ENCODE measurements around the gene CCDC138.

Gene CCDC138

DNA sequence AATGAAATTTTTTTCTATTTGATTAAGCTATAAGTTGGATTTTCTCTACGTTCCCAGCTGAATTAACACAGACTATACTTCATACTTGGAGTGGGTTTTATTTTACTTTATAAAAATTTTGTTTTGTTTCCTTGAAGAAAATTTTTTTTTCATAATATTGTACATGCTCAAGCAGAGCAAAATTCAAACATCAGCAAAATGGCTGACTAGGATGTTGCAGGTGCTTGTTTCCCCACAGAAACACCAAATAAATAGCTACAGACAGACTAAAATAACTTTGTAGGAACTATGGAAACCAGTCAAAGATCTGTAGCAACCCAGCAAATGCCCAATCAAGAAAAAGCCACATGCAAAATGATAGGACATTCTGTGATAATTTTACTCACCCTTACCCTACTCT is 82.3 kb downstream of the CCDC138 start:
- DNase-seq (ENCODE audit: insufficient read length) (no peak), FAIRE-seq (no peak)
- TF ChIP-seq POLR2A (IDR thresholded peaks at IDR 0.05; ENCODE audit: low read depth, low read length): no peak
- TF ChIP-seq TAF1 (IDR thresholded peaks at IDR 0.05; ENCODE audit: borderline replicate concordance, low read depth, low read length): no peak

GRCh38 chr2:108869542-108869941 is 83.0 kb downstream of the CCDC138 start:
- FAIRE-seq (no peak), DNase-seq (ENCODE audit: insufficient read length) (no peak)
- TF ChIP-seq POLR2AphosphoS5 (IDR thresholded peaks at IDR 0.05; ENCODE audit: low read depth, low read length) (no peak), POLR2A (IDR thresholded peaks at IDR 0.05; ENCODE audit: low read depth, low read length) (no peak), TAF1 (IDR thresholded peaks at IDR 0.05; ENCODE audit: borderline replicate concordance, low read depth, low read length) (no peak)

GRCh38 chr2:108870069-108870644 is 83.6 kb downstream of the CCDC138 start:
- no peak for FAIRE-seq

DNA sequence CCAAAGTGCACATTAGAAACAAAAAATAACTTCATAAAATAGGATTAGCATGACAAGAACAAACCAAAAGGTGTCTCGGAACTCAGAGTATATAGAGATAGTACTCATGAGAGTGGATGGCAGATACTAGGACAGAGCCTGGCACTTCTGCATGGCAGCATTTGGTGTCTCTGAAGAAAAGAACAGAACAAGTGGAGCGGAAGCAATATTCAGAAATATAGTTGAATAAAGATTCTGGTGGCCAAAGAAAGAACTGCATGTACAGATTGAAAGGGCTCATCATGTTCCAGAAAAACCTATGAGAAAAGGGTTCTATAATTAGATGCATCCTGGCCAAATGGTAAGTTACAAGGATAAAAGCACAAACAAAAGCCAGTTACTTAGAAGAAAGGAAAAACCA is 90.9 kb downstream of the CCDC138 start:
- DNase-seq (ENCODE audit: insufficient read length) (no peak), FAIRE-seq (no peak)
- TF ChIP-seq POLR2AphosphoS5 (IDR thresholded peaks at IDR 0.05; ENCODE audit: low read depth, low read length) (no peak), TAF1 (IDR thresholded peaks at IDR 0.05; ENCODE audit: borderline replicate concordance, low read depth, low read length) (no peak), POLR2A (IDR thresholded peaks at IDR 0.05; ENCODE audit: low read depth, low read length) (no peak)

More at GRCh38 chr2:108870069-108870644, 83.6 kb downstream of the CCDC138 start:
- TF ChIP-seq POLR2A (IDR thresholded peaks at IDR 0.05; ENCODE audit: low read depth, low read length) (no peak), TAF1 (IDR thresholded peaks at IDR 0.05; ENCODE audit: borderline replicate concordance, low read depth, low read length) (no peak), POLR2AphosphoS5 (IDR thresholded peaks at IDR 0.05; ENCODE audit: low read depth, low read length) (no peak)
- no peak for DNase-seq (ENCODE audit: insufficient read length)

GRCh38 chr2:108878276-108878675 is 91.7 kb downstream of the CCDC138 start:
- FAIRE-seq: no peak
- TF ChIP-seq POLR2A (IDR thresholded peaks at IDR 0.05; ENCODE audit: low read depth, low read length) (no peak), TAF1 (IDR thresholded peaks at IDR 0.05; ENCODE audit: borderline replicate concordance, low read depth, low read length) (no peak), POLR2AphosphoS5 (IDR thresholded peaks at IDR 0.05; ENCODE audit: low read depth, low read length) (no peak)
- DNase-seq (ENCODE audit: insufficient read length): no peak

DNA sequence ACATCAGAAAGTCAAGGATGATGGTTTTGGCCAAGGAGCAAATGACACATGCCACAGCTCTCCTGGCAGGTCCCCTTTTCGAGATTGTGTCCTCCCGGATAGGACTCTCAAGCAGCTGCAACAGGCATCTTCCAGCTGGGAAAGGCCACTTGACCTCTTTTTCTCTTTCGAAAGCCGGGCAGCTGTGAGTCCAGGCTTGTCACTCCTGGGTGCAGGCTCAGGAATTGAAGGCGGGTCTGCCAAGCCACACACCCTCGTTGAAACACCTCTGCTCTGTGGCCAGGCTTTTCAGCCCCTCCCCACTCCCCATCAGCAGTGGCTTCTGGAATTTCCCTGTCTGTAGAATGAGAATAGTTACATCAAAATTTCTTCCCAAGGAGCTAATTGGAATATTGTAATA is 98.0 kb downstream of the CCDC138 start:
- TF ChIP-seq POLR2AphosphoS5 (IDR thresholded peaks at IDR 0.05; ENCODE audit: low read depth, low read length) (no peak), POLR2A (IDR thresholded peaks at IDR 0.05; ENCODE audit: low read depth, low read length) (no peak), TAF1 (IDR thresholded peaks at IDR 0.05; ENCODE audit: borderline replicate concordance, low read depth, low read length) (no peak)
- DNase-seq (ENCODE audit: insufficient read length) (no peak), FAIRE-seq (no peak)

DNA sequence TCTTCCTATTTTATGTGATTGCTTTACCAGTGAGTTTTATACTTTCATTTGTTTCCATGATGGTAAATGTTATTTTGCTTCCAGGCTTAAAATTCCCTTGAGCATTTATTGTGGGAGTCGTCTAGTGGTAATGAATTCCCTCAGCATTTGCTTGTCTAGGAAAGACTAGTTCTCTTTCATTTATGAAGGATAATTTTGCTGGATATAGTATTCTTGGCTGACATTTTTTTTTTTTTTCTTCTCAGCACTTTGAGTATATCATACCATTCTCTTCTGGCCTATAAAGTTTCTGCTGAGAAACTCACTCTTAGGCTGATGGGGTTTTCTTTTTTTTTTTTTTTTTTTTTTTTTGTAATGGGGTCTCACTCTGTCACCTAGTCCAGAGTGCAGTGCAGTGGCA is 103.3 kb downstream of the CCDC138 start:
- no peak for TF ChIP-seq POLR2A (IDR thresholded peaks at IDR 0.05; ENCODE audit: low read depth, low read length)
- TF ChIP-seq TAF1 (IDR thresholded peaks at IDR 0.05; ENCODE audit: borderline replicate concordance, low read depth, low read length): no peak
- TF ChIP-seq POLR2AphosphoS5 (IDR thresholded peaks at IDR 0.05; ENCODE audit: low read depth, low read length): no peak
- no peak for FAIRE-seq
- no peak for DNase-seq (ENCODE audit: insufficient read length)

DNA sequence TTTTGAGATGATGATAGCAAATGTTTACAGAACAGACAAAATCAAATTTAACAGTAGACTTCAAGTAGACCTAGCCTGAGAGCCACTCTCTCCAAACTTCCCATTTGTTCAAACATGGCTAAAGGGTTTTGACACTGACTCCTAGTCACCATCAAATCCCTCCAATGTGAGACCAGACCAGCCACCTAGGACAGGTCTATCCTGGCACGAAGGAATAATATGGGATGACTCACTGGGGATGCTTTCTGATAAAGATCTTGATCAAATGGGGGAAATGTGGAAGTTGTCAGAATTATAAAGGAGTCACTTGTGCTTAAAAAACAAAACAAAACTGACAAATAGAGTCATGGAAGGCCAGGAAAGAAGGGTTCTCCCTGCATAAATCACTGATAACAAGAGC is 106.7 kb downstream of the CCDC138 start:
- TF ChIP-seq TAF1 (IDR thresholded peaks at IDR 0.05; ENCODE audit: borderline replicate concordance, low read depth, low read length) (no peak), POLR2A (IDR thresholded peaks at IDR 0.05; ENCODE audit: low read depth, low read length) (no peak), POLR2AphosphoS5 (IDR thresholded peaks at IDR 0.05; ENCODE audit: low read depth, low read length) (no peak)
- FAIRE-seq: no peak
- no peak for DNase-seq (ENCODE audit: insufficient read length)

DNA sequence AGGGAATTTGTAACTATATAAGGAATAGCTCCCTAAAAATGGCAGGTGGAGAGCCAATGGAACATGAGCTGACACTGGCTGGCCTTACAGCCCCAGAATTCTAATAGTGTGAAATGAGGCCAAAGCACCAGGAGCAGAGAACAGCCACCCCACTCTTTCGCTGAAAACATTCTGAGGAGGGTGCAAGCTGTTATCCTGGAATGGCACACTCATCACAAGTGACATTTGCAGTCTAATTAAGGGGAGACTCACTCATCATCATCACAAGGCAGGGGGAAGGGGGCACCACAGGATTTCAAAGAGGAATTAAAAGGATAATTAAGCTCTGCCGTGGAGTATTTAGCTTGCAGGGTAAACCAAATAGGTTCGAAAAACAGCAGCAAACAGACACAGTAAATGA is 108.2 kb downstream of the CCDC138 start:
- TF ChIP-seq POLR2AphosphoS5 (IDR thresholded peaks at IDR 0.05; ENCODE audit: low read depth, low read length) (no peak), TAF1 (IDR thresholded peaks at IDR 0.05; ENCODE audit: borderline replicate concordance, low read depth, low read length) (no peak), POLR2A (IDR thresholded peaks at IDR 0.05; ENCODE audit: low read depth, low read length) (no peak)
- FAIRE-seq (no peak), DNase-seq (ENCODE audit: insufficient read length) (no peak)

DNA sequence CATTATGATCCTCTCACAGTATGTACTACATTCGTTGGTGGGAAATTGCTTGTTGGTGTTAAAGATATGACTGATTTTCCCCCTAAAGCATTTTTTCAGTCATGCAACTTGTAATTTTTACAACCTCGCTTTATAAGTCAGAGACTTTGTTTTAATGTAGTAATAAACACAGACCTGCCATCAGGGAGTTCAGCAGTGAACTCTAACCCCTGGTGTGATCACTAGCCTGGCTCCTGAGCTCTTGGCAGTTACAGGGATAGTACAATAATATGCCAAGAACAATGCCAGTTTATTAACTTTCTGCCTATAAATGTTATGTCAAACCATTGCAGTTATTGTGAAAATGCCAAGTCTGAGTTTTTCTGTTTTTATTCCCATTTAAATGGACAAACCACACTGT is 108.6 kb downstream of the CCDC138 start:
- FAIRE-seq (no peak), DNase-seq (ENCODE audit: insufficient read length) (no peak)
- TF ChIP-seq POLR2AphosphoS5 (IDR thresholded peaks at IDR 0.05; ENCODE audit: low read depth, low read length) (no peak), TAF1 (IDR thresholded peaks at IDR 0.05; ENCODE audit: borderline replicate concordance, low read depth, low read length) (no peak), POLR2A (IDR thresholded peaks at IDR 0.05; ENCODE audit: low read depth, low read length) (no peak)

GRCh38 chr2:108896741-108897140 is 110.2 kb downstream of the CCDC138 start:
- no peak for TF ChIP-seq TAF1 (IDR thresholded peaks at IDR 0.05; ENCODE audit: borderline replicate concordance, low read depth, low read length)
- TF ChIP-seq POLR2AphosphoS5 (IDR thresholded peaks at IDR 0.05; ENCODE audit: low read depth, low read length): no peak
- TF ChIP-seq POLR2A (IDR thresholded peaks at IDR 0.05; ENCODE audit: low read depth, low read length): no peak
- no peak for FAIRE-seq
- DNase-seq (ENCODE audit: insufficient read length): no peak

DNA sequence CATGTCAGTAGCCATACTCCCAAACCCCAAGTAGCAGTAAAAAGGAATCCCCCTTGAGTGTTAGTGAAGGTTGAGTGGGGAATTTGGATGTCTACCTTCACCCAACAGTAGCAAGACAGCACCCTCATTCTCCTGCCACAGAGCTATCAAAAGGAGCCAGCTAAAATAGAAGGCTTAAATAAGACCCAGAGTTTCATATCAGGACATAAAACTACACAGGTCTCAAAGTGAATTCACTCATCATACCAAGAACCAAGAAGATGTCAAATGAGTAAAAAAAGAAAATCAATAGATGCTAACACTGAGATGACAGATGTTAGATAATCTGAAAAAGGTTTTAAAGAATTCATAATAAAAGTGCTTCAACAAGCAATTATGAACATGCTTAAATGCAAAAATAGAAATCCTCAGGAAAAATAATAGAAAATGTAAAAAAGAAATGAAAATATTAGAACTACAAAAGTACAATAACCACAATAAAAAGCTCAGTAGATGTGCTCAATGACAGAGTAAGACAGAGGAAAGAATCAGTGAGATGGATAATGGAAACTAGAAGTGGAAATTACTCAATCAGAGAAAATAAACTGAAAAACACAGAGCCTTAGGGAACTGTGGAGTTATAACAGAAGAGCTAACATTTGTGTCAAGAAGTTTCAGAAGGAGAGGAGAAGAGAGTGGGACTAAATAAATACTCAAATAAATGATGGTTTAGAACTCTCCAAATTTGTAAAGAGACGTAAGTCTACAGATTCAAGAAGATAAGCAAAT is 111.9 kb downstream of the CCDC138 start:
- DNase-seq (ENCODE audit: insufficient read length) (no peak), FAIRE-seq (no peak)
- TF ChIP-seq POLR2A (IDR thresholded peaks at IDR 0.05; ENCODE audit: low read depth, low read length) (no peak), POLR2AphosphoS5 (IDR thresholded peaks at IDR 0.05; ENCODE audit: low read depth, low read length) (no peak), TAF1 (IDR thresholded peaks at IDR 0.05; ENCODE audit: borderline replicate concordance, low read depth, low read length) (no peak)
